GM18508 (cell line): ENCODE measurements around the gene SF3B3.

Experiments used
- ATAC-seq: cut with Tn5 transposase; IDR thresholded peaks from one replicate; pipeline ENCODE4 v1.9.1; 2021; ENCODE audit warnings: moderate number of reproducible peaks; ENCODE audit not compliant: insufficient read depth, unreplicated experiment

Gene SF3B3

DNA sequence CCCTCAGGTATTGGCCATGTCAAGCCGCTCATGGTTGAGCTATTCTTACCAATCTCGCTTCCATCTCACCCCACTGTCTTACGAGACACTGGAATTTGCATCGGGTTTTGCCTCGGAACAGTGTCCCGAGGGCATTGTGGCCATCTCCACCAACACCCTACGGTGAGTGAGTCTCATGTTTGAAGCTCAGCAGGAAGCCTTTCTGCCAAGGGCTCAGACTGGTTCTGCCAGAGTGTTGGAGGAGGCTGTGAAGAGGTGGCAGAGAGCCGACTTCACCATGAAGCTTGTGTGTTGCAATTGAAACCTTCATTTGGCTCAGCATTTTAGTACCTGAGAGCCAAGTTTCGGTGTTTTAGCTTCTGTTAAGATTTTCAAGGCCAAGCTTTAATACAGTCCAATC is 38.0 kb downstream of the SF3B3 start:
- ATAC-seq: no peak

DNA sequence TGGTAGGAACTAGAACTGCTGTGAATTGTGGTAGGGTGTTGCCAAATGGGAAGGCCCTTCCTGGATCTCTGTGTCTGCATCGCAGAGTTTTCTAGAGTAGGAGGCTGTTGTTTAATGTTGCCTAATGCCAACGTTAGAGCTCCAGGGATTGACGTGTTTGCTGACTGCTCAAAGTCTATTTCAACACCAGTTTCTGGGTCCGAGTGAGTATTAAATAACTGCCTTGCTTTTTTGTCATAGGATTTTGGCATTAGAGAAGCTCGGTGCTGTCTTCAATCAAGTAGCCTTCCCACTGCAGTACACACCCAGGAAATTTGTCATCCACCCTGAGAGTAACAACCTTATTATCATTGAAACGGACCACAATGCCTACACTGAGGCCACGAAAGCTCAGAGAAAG is 40.0 kb downstream of the SF3B3 start:
- ATAC-seq: no peak

DNA sequence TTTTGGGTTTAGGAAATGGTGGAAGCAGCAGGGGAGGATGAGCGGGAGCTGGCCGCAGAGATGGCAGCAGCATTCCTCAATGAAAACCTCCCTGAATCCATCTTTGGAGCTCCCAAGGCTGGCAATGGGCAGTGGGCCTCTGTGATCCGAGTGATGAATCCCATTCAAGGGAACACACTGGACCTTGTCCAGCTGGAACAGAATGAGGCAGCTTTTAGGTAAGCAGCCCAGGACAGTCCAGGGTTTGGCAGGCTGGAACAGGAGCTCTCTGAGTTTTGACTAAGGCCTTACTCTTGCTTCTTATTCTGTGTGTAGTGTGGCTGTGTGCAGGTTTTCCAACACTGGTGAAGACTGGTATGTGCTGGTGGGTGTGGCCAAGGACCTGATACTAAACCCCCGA is 41.4 kb downstream of the SF3B3 start:
- no peak for ATAC-seq

DNA sequence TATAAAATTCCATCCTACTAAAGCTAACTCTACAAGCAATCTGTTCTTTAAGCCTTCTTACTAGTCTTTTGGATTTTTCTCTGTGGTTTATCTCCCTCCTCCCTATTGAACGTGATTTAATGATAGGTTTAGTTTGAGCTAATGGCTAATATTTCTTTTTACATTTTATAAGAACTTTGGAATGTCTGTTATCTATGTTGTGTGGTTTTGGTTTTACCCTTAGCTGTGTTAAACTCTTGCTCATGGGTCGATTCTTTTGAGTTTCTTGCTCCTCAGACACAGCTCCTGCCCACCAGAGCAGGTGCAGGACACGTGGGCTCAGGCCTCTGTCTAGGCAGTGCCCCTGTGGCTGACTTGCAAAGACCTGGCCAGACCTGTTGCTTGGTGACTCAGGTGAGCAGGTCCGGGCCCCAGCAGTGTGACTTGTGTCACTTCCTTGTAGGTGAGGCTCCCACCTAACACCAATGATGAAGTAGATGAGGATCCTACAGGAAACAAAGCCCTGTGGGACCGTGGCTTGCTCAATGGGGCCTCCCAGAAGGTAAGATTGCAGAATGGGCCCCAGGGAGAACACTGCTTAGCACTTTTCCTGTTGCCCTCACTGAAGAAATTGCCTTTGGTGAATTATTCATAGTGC is 45.1 kb downstream of the SF3B3 start:
- ATAC-seq: no peak

DNA sequence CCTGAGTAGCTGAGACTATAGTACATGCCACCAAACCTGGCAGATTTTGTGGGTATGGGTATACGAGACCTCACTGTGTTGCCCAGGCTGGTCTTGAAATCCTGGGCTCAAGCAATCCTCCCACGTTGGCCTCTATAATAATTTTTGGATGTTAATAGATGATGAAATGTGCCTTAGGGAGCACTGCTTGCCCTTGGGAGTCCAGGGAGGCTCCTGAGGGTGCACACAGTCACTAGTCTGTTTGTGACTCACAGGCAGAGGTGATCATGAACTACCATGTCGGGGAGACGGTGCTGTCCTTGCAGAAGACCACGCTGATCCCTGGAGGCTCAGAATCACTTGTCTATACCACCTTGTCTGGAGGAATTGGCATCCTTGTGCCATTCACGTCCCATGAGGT is 46.1 kb downstream of the SF3B3 start:
- ATAC-seq: no peak

DNA sequence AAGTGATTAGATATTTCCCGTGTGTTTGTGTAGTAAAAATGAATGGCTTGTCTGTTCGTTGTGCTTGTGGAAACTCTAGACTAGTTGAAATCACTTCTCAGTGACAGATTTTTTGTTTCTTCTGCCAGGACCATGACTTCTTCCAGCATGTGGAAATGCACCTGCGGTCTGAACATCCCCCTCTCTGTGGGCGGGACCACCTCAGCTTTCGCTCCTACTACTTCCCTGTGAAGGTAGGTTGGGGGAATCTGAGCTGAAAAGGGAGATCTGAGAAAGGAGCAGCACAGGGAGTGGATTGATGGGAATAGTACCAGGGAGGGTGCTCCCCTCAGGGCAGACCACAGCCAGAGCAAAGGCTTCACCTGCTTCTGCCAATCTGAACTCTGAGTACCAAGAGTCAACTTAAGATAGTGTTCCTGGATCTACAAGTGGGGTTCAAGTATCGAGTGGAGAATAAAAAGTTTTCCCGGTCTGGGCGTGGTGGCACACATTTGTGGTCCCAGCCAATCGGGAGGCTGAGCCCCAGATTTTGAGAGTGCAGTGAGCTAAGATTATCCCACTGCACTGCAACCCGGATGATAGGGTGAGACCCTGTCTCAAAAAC is 47.5 kb downstream of the SF3B3 start:
- ATAC-seq: no peak

DNA sequence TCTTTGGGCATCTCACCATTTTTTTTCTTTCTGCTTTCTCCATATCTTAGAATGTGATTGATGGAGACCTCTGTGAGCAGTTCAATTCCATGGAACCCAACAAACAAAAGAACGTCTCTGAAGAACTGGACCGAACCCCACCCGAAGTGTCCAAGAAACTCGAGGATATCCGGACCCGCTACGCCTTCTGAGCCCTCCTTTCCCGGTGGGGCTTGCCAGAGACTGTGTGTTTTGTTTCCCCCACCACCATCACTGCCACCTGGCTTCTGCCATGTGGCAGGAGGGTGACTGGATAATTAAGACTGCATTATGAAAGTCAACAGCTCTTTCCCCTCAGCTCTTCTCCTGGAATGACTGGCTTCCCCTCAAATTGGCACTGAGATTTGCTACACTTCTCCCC is 48.0 kb downstream of the SF3B3 start:
- no peak for ATAC-seq

DNA sequence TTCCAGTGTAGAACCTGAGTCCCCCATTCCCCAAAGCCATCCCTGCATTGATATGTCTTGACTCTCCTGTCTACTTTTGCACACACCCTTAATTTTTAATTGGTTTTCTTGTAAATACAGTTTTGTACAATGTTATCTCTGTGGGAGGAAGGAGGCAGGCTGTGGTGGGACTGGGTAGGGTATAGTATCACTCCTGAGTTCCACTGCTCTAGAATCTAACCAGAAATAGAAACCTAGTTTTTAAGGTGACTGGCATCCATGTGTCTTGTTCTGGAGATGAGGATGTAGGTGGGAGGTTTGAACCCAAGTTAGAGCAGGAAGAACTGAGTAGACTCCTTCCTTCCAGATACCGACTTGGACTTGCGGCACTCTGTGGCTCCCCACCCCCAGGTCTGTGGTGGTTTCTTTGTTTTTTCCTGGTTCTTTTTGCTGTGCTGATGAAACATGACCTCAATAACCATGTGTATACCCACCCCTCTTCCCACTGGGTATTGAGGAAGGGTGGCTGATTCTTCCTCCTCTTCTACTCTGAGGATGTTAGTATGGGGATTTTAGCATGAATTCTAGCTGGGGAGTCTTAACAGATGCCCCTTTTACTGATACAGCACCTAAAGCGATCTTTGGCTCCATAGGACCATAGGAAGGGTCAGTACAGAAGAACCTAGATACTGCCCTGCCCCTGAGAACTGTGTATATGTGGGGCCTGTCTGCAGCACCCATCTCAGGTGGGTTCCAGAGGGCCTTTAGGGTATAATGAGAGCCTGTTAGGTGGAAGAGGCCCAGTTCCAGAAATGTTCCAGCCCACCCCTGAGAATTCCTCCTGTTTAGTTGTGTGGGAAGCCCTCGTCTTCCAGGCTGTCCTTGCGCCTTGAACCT is 48.7 kb downstream of the SF3B3 start:
- no peak for ATAC-seq

DNA sequence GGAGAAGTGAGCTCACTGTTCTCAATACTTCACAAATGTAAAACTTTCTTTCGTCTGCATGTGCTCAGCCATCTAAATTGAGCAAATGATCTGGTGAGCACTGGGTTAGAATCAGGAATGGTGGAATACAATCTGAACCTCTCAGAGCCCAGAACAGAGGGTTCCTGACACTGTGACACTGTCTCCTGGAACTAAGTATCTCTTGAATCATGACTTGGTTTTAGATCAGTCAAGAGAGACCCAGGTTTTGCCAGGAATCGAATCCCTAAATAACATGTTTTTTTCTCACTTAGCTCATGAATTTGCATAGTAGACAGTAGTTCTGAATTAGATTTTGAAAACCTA is 49.3 kb downstream of the SF3B3 start:
- no peak for ATAC-seq

DNA sequence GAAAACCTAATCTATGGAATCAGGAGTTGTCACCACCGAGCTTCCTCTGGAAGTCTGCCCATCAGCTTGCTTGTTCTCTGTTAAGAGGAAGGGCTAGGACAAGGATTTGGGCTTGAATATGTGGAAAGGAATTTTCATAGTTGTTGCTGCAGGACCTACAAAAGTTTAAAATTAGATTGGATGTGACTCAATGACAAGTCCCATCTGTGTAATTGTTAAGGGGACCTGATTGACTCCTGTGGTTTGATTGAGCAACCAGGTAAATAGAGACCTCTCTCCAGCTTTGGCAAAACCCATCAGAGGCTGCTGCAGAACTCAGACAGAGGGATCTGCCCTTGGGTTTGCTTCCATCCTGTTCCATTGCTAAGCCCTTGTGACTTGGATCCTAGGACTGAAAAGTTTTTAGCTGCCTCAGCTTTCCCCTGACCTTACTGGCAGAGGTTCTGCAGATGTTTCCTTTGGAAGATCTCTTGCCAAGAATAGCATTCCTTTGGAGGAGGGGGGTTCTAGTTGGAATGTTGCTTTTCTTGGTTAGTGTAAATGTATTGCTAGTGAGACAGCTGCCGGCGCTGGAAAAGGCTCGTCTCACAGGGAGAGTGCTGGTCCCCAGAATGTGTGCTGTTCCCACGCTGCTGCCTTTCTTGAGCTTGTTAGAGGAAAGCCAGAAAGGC is 50.0 kb downstream of the SF3B3 start:
- ATAC-seq: no peak

DNA sequence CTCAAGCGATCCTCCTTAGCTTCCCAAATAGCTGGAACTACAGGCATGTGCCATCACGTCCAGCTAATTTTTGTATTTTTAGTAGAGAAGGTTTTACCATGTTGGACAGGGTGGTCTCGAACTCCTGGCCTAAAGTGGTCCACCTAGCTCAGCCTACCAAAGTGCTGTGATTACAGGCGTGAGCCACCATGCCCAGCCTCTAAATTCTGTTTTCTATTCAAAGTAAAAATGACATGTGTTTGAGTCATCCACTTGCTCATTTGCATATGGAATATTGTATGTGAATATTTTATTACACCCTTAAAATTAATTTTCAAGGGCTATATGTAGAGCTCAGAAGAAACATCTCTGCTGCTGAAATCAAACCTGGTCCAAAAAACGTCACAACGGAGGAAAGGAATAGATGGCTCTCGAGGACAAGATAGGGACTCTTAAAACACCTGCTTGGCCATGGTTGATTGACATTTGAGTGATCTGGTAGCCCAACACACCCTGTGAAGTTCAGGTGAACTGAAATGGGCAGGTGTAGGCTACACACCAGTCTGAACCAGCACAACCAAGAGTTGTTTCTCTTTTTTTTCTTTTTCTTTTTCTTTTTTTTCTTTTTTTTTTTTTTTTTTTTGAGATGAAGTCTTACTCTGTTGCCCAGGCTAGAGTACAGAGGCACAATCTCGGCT is 51.1 kb downstream of the SF3B3 start:
- no peak for ATAC-seq

DNA sequence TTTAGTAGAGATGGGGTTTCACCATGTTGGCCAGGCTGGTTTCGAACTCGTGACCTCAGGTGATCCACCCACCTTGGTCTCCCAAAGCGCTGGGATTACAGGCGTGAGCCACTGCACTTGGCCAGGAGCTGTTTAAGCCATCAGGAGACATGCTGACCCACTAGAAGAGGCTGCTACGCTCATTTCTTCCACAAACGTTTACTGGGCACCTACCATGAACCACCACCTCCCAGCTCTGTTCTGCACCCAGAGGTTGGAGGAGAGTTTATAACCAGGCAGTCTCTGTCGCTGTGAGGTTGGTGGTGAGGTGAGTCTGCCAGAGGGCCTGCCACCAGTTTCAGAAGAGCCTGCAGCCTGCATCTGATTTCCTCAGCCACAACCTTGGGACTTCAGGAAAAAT is 51.8 kb downstream of the SF3B3 start:
- ATAC-seq: no peak

DNA sequence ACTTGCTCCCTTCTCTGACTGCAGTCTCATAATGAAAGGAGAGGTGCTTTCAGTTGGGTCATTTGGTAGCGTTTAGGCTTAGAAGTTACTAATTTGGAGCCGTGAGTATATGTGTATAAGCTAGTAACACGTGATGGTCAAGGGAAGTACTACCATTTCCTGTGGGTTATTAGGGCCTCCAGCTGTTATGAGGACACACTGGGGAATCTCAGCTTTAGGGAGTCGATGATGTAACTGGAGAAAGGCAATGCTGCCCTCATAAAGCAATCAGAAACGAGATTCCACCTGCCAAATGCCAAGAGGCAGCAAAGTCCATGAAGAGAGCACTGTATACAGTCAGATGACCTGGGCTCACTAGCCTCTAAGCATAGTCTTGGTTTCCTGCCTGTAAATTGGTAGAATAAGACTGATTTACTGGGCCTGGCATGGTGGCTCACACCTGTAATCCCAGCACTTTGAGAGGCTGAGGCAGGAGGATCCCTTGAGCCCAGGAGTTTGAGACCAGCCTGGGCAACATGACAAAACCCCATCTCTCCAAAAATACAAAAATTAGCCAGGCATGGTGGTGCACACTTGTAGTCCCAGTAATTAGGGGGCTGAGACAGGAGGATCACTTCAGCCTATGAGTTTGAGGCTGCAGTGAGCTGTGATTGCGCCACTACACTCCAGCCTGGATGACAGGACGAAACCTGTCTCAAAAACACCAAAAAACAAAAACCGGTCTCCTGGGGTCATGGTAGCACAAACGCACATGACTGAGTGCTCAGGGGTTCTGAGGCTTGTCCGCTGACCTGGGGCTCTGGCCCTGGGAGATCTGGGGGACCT is 53.0 kb downstream of the SF3B3 start:
- peak; percentile 81 for ATAC-seq

DNA sequence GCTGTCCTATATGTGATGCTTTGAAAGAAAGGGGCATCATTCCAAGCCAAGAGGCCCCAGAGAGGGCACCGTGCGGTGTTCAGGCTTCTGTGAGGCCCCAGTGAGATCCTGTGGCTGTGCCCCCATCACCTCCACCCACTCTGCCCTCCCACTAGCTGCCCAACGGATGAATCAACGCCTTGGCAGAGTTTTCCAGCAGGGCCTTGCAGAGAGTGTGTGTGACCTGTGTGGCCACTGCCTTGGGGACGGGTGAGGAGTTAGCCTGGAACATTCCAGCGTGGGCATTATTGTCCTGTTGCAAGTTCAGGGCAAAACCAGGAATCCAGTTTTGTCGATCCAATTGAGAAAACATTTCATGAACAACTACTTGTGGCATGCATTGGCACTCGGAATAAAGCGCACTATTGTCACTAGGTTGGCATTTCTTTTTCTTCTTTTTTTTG is 53.7 kb downstream of the SF3B3 start:
- ATAC-seq: no peak

DNA sequence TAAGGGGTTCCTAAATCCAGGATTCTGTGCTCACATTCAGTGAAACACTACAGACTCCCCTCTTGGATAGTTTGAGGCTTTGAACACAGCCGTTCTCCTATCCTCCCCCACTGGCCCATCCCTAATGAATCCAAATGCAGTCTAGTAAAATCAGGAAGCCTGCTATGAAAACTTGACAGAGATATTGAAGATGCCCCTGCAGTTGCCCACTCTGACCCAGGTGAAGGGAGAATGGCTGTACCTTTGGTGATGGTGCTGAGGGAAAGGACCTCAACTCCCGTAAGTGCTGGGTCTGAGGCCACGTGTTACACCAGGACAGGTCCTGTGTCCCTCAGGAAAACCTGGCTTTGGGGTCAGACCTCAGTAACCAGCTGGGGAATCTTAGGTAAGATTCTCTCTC is 54.4 kb downstream of the SF3B3 start:
- ATAC-seq: no peak

DNA sequence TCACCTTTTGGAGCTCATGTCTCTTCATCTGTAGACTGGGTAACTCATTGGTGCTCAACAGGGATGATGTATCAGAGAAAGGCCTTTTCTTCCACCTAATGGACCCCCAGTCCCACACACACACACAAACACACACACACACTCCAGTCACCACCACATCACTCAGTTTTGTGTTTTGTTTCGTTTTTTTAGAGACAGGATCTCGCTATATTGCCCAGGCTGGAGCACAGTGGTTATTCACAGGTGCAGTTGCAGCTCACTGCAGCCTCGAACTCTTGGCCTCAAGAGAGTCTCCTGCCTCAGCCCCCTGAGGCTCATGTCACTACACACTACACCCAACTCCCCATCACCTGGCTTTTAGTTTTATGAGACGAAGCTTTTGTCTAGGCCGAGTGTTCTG is 55.6 kb downstream of the SF3B3 start:
- ATAC-seq: no peak

DNA sequence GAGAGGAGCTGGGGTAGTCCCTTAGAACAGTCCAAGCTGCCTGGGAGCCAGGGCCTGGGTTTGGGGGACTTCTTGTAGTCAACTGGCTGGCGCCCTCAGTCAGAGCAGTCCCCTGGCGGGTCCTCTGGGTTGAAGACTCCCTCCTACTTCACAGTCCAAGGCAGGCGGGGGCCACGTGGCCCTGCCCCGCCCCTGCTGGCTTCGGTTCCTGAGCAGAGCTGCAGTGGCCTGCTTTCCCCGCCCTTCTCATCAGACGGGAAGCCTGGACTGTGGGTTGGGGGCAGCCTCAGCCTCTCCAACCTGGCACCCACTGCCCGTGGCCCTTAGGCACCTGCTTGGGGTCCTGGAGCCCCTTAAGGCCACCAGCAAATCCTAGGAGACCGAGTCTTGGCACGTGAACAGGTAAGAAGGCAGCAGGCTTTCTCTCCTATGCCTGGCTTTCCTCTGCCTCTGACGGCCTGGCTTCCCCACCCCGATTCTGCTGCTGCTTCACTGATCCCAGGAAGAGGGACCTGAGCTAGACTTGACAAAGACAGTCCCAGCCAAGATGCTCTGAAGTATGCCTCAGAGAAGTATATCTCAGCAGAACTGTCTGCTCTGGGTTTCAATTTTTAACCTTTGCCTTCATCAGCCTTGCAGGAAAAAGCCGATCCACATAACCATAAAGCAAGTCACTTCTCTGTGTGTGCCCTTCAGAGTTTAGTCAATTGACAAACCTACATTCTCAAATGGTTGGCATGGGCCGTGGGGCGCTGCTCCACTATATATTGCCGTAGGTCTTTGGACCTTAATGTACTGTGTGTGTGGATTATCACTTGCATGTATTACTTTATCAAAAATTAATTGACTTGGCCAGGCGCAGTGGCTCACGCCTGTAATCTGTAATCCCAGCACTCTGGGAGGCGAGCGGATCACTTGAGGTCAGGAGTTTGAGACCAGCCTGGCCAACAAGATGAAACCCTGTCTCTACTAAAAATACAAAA is 56.3 kb downstream of the SF3B3 start:
- ATAC-seq: no peak

DNA sequence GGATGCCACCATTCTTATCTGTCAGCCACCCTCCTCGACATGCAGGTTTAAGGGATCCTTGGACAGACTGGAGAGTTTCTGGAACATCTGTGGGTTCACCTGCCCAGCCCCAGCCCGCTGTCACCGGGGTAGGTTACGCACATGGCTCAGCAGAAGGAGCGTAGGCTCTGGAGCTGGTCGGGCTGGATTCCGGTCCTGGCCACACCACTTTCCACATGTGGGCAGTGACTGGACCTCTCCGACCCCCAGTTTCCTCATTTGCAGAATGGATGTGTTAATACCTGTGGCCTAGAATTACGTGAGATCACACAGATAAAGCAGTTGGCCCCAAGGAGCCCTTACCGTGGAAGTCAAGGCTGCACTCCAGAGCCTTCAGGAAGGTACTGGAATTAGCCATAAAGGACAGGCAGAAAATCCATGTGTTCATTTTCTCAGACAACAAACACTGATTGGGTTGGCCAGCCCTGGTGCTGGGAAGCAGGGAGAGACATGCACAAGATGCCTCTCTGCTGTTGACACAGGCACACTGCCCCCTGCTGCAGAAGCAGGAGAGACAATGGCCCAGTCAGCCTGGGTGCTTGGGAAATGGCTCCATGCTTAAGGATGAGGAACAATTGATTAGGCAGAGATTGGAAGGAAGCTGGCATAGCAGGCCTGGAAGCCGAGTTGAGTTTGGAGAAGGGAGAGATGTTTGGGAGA is 58.8 kb downstream of the SF3B3 start:
- no peak for ATAC-seq
